Loucy (cell line): ENCODE measurements around the gene ACSS2.

Experiments used
- CTCF ChIP-seq: fragments of 200-600 bp; sonication (generic); conservative IDR thresholded peaks from 2 replicates; pipeline ENCODE4 v1.5.1; 2014; ENCODE audit warnings: mild to moderate bottlenecking, antibody characterized with exemption, low read length
- EZH2phosphoT487 ChIP-seq: fragments of 200-600 bp; IDR thresholded peaks from 2 replicates; pipeline ENCODE4 v1.6.1; 2018; ENCODE audit warnings: antibody characterized with exemption, mild to moderate bottlenecking, moderate library complexity, borderline replicate concordance

DNA sequence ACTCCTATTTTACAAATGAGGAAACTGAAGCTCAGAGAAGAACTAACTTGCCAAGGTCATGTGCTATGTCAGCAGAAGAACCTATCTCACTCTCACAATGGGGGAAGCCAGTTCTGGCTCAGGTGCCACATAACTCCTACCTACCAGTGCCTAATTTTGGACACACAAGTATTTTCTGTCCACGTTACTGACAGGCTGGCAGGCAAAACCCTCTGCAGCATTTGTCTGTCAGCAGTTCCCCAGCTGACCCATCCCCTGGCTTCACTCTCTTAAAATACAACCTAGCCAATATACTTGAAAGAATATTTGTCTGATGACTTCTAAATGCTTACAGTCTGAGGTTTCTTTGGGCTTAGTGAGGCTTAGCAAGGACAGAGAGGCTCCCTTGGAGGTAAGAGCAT, 63.7 kb downstream of the ACSS2 start:
- TF ChIP-seq CTCF, result no peak
- no peak for TF ChIP-seq EZH2phosphoT487
